Mesenchymal stem cell (in vitro differentiated cells and primary cell): Measurements from ENCODE around the gene MPP7. TPM values are rescaled to one million over a fixed set of nuclear protein-coding genes. Genes with fewer than 3 reads are reported as not detected.

Experiments
- DNase-seq: peaks from one replicate; pipeline ENCODE4 v3.0.0-alpha.2; 2013
- H2AFZ ChIP-seq: one replicate; pipeline ENCODE4 v1.6.1; 2013; ENCODE audit warnings: low read depth, mild to moderate bottlenecking, control low read depth, inconsistent platforms, low read length, moderate library complexity
- H2AK5ac ChIP-seq: 2 replicates; pipeline ENCODE4 v1.6.1; 2013; ENCODE audit warnings: low read length, moderate library complexity, mild to moderate bottlenecking, inconsistent platforms; ENCODE audit not compliant: severe bottlenecking
- H2BK120ac ChIP-seq: one replicate; pipeline ENCODE4 v1.6.1; 2013; ENCODE audit warnings: low read depth, mild to moderate bottlenecking, inconsistent platforms, low read length, moderate library complexity
- H2BK12ac ChIP-seq, 2 experiments: one replicate each; pipeline ENCODE4 v1.6.1; 2013; ENCODE audit warnings: inconsistent platforms in 2 of 2, low read length in 2 of 2, mild to moderate bottlenecking in 2 of 2, moderate library complexity in 2 of 2, control low read depth in 1 of 2
- H2BK15ac ChIP-seq: one replicate; pipeline ENCODE4 v1.6.1; 2013; ENCODE audit warnings: mild to moderate bottlenecking, low read depth, inconsistent platforms; ENCODE audit not compliant: poor library complexity, severe bottlenecking
- H2BK5ac ChIP-seq: 2 replicates; pipeline ENCODE4 v1.6.1; 2013; ENCODE audit warnings: low read depth, mild to moderate bottlenecking, low read length, control low read depth, inconsistent platforms; ENCODE audit not compliant: poor library complexity, severe bottlenecking
- H3K14ac ChIP-seq, 2 experiments: one replicate each; pipeline ENCODE4 v1.6.1; 2013; ENCODE audit warnings: inconsistent platforms in 2 of 2, low read length in 2 of 2, control low read depth in 1 of 2, mild to moderate bottlenecking in 1 of 2, moderate library complexity in 1 of 2
- H3K18ac ChIP-seq, 2 experiments: one replicate each; pipeline ENCODE4 v1.6.1; 2013; ENCODE audit warnings: inconsistent platforms in 2 of 2, low read length in 2 of 2, control low read depth in 1 of 2, low read depth in 1 of 2, mild to moderate bottlenecking in 1 of 2
- H3K23ac ChIP-seq, 2 experiments: one replicate each; pipeline ENCODE4 v1.6.1; 2013; ENCODE audit warnings: inconsistent platforms in 2 of 2, low read length in 2 of 2, mild to moderate bottlenecking in 2 of 2, moderate library complexity in 2 of 2, control low read depth in 1 of 2
- H3K27ac ChIP-seq: 2 replicates; pipeline ENCODE4 v1.5.1; 2013; ENCODE audit warnings: mild to moderate bottlenecking, moderate library complexity, low read length, control low read depth, inconsistent platforms; ENCODE audit not compliant: poor library complexity, severe bottlenecking
- H3K27me3 ChIP-seq, 2 experiments: 2 replicates each; pipeline versions ENCODE4 v1.6.1 to v1.7.0; 2013; ENCODE audit warnings: low read length in 2 of 2, mild to moderate bottlenecking in 2 of 2, moderate library complexity in 2 of 2, control low read depth in 1 of 2, inconsistent platforms in 1 of 2; ENCODE audit not compliant: control insufficient read depth in 1 of 2, insufficient read depth in 1 of 2
- H3K36me3 ChIP-seq, 2 experiments: 2 replicates each; pipeline versions ENCODE4 v1.6.1 to v1.7.0; 2013; ENCODE audit warnings: low read length in 2 of 2, control low read depth in 1 of 2, inconsistent platforms in 1 of 2, low read depth in 1 of 2, mild to moderate bottlenecking in 1 of 2; ENCODE audit not compliant: insufficient read depth in 2 of 2, control insufficient read depth in 1 of 2
- H3K4ac ChIP-seq, 2 experiments: one replicate each; pipeline ENCODE4 v1.6.1; 2013; ENCODE audit warnings: inconsistent platforms in 2 of 2, low read length in 2 of 2, mild to moderate bottlenecking in 2 of 2, moderate library complexity in 2 of 2, control low read depth in 1 of 2, low read depth in 1 of 2
- H3K4me1 ChIP-seq: 2 replicates; pipeline ENCODE4 v1.6.1; 2013; ENCODE audit warnings: low read depth, low read length, control low read depth; ENCODE audit not compliant: control insufficient read depth, insufficient read depth
- H3K4me2 ChIP-seq: 2 replicates; pipeline ENCODE4 v1.6.1; 2013; ENCODE audit warnings: low read length, mild to moderate bottlenecking, inconsistent platforms; ENCODE audit not compliant: poor library complexity, severe bottlenecking
- H3K4me3 ChIP-seq, 2 experiments: 2 replicates each; pipeline versions ENCODE4 v1.5.1 to v1.7.0; 2013; ENCODE audit warnings: low read length in 2 of 2, mild to moderate bottlenecking in 2 of 2, control low read depth in 1 of 2, low read depth in 1 of 2; ENCODE audit not compliant: insufficient read depth in 1 of 2
- H3K79me1 ChIP-seq: replicated peaks from 2 replicates; pipeline ENCODE4 v1.6.1; 2013; ENCODE audit warnings: mild to moderate bottlenecking, control low read depth, low read length, inconsistent platforms; ENCODE audit not compliant: poor library complexity, severe bottlenecking
- H3K9ac ChIP-seq: 2 replicates; pipeline ENCODE4 v1.7.0; 2013; ENCODE audit warnings: mild to moderate bottlenecking, low read length, moderate library complexity
- H3K9me3 ChIP-seq: 2 replicates; pipeline ENCODE4 v1.7.0; 2013; ENCODE audit warnings: mild to moderate bottlenecking, low read length; ENCODE audit not compliant: control insufficient read depth
- H4K8ac ChIP-seq: one replicate; pipeline ENCODE4 v1.6.1; 2013; ENCODE audit warnings: inconsistent platforms, mild to moderate bottlenecking, low read length, moderate library complexity
- H4K91ac ChIP-seq: one replicate; pipeline ENCODE4 v1.6.1; 2013; ENCODE audit warnings: mild to moderate bottlenecking, low read length, inconsistent platforms
- WGBS: methylation state at CpG from one replicate; pipeline ENCODE4 v1.1.7; 2013; ENCODE audit warnings: mixed read lengths; 5-methylcytosine and 5-hydroxymethylcytosine counted together
- small RNA-seq: library from polyadenylated mRNA; stranded (forward); fragments of <200 nt; extraction: miRNeasy Mini kit (QIAGEN cat#:217004); gene quantifications from one replicate; pipeline ENCODE3, GENCODE V24; 2013; ENCODE audit warnings: low read depth

MPP7 gene

GRCh38 chr10:28254290-28254985 lies 48.4 kb downstream of the MPP7 start:
- Histone ChIP-seq H3K27me3 (no peaks in the 10 kb centered on the region), H2AK5ac (no peak overlapping the region), H3K4me2 (no peak overlapping the region), H4K8ac (no peak overlapping the region), H3K14ac (no peak overlapping the region), H3K9ac (peak overlapping the region; percentile 12), H3K9me3 (no peaks in the 10 kb centered on the region), H3K23ac (no peak overlapping the region), H2BK12ac (no peak overlapping the region), H3K4ac (no peak overlapping the region), H4K91ac (no peak overlapping the region), H2BK120ac (no peak overlapping the region), H2AFZ (no peak overlapping the region), H3K18ac (no peak overlapping the region), H2BK15ac (no peak overlapping the region), H2BK5ac (no peak overlapping the region), H3K4me3 (no peak overlapping the region), H3K36me3 (no peaks in the 10 kb centered on the region), H3K27ac (no peak overlapping the region), H3K79me1 (peaks cover 6% of the 10 kb centered on the region), H3K4me1 (no peaks in the 10 kb centered on the region)
- DNase-seq = peak; percentile 32
- 0% methylated on average over 3 of the region's 6 CpGs for WGBS

- 86% methylated on average over 11 of the region's 11 CpGs for WGBS
- Histone ChIP-seq H2AK5ac (no peak overlapping the region), H3K27ac (no peak overlapping the region), H2BK120ac (no peak overlapping the region), H3K9ac (no peak overlapping the region), H3K9me3 (no peaks in the 10 kb centered on the region), H4K91ac (no peak overlapping the region), H2AFZ (no peak overlapping the region), H3K79me1 (peaks cover 7% of the 10 kb centered on the region), H3K27me3 (no peaks in the 10 kb centered on the region), H3K18ac (no peak overlapping the region), H2BK15ac (no peak overlapping the region), H3K4me3 (no peak overlapping the region), H3K4ac (no peak overlapping the region), H4K8ac (no peak overlapping the region), H3K4me1 (peaks cover under 1% of the 10 kb centered on the region), H3K36me3 (no peaks in the 10 kb centered on the region), H3K23ac (no peak overlapping the region), H3K4me2 (no peak overlapping the region), H2BK12ac (no peak overlapping the region), H2BK5ac (no peak overlapping the region), H3K14ac (no peak overlapping the region)
- DNase-seq = no peak
These were observed 49.6 kb downstream of the MPP7 start for GRCh38 chr10:28253169-28253785.

Small RNA genes lying within 50 kb of the gene (small RNA-seq; reads per million reads assigned to genes)
- not detected for gene MIR8086
